ENCODE data around the gene RNF169.

GRCh38 chr11:74847895-74848294 is 99.2 kb downstream of the RNF169 start:
- TF ChIP-seq ZNF274 (CRISPR knock-in tag; IDR thresholded peaks at IDR 0.05) (no peak), YY1 (IDR thresholded peaks at IDR 0.05; ENCODE audit: insufficient read depth, insufficient replicate concordance, low read depth, low read length) (no peak), NR3C1 (CRISPR knock-in tag; IDR thresholded peaks at IDR 0.05) (no peak), EP300 (IDR thresholded peaks at IDR 0.05; ENCODE audit: low read depth in 2 of 2, low read length in 2 of 2) (no peak), EP300 (CRISPR knock-in tag; IDR thresholded peaks at IDR 0.05; ENCODE audit: borderline replicate concordance) (no peak)

Data from HepG2 (cell line).